GM06990 (cell line): ENCODE results near the gene FBXW12.

Experiments used
- DNase-seq: peaks from one replicate; pipeline ENCODE4 v3.0.0-alpha.2; 2011; ENCODE audit not compliant: insufficient read length; ENCODE audit errors: extremely low read depth
- H3K27me3 ChIP-seq: replicated peaks from 2 replicates; pipeline ENCODE4 v1.6.0; 2011; ENCODE audit warnings: low read length; ENCODE audit not compliant: control insufficient read depth, insufficient read depth
- H3K36me3 ChIP-seq: 2 replicates; pipeline ENCODE4 v1.5.1; 2011; ENCODE audit warnings: low read length; ENCODE audit not compliant: control insufficient read depth, insufficient read depth
- H3K4me3 ChIP-seq: replicated peaks from 2 replicates; pipeline ENCODE4 v1.5.1; 2011; ENCODE audit warnings: low read depth, mild to moderate bottlenecking, control low read depth, low read length
- CTCF ChIP-seq: IDR thresholded peaks from 2 replicates; pipeline ENCODE4 v1.5.1; 2011; ENCODE audit warnings: low read length, control low read depth, mild to moderate bottlenecking, inconsistent platforms; ENCODE audit not compliant: insufficient read depth, poor library complexity, severe bottlenecking

FBXW12 gene

DNA sequence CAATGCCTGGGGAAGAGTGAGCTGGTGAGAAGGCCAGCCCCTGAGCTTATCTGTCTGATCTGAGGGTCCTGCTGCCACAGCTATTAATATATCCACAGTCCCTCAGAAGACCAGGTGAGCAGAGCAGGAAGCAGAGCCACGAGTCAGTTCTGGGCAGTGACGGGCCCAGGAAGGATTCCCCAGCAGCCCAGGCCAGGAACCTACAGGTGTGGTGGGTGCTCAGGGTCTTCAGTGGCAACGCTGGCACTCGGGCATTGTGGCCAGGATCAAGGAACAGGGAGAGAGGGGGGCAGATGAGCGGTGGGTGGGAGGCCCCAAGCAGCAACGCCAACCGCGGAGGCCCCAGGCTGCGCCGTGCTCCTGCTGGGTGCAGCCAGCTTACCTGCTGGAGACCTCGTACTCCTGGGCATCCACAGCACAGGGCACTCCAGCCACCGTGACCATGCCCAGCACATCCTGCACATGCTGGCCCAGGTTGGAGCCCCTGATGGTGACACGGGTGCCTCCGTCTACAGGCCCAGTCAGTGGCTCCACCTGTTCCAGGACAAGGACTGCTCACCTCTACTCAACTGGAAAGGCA is 45.6 kb downstream of the FBXW12 start:
- H3K4me3 ChIP-seq: no peak overlapping the region
- H3K27me3 ChIP-seq: no peaks in the 10 kb centered on the region
- no peaks in the 10 kb centered on the region; the same call in 1 of the 2 replicates for H3K36me3 ChIP-seq
- no peak for TF ChIP-seq CTCF
- DNase-seq: no peak

GRCh38 chr3:48418140-48418539 is 46.1 kb downstream of the FBXW12 start:
- Histone ChIP-seq H3K36me3 (no peaks in the 10 kb centered on the region; the same call in 1 of the 2 replicates), H3K27me3 (no peaks in the 10 kb centered on the region), H3K4me3 (no peak overlapping the region)
- no peak for TF ChIP-seq CTCF
- DNase-seq: no peak

- TF ChIP-seq CTCF: no peak
- Histone ChIP-seq H3K27me3 (no peaks in the 10 kb centered on the region), H3K36me3 (no peaks in the 10 kb centered on the region; the same call in 1 of the 2 replicates), H3K4me3 (no peak overlapping the region)
- DNase-seq: no peak
These were observed 46.6 kb downstream of the FBXW12 start for GRCh38 chr3:48418651-48419050.

DNA sequence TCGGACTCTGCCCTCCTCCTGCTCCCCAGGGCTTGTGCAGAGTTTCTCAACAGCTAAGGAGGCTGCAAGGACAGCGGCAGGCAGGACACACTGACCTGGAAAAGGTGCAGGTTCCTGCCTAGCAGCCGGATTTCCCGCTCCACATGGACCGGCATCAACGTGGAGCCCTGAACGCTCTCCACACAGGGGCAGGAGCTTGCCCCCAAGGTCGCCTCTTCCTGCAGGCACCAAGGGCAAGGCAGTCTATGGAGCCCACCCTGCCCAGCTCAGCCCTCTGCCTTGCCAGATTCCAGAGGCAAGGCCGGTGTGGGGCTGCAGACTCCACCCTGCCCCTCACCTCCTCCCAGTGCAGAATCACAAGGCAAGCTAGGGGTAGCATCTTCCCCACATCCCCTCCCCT is 47.1 kb downstream of the FBXW12 start:
- H3K4me3 ChIP-seq: no peak overlapping the region
- TF ChIP-seq CTCF: no peak
- no peak for DNase-seq
- no peaks in the 10 kb centered on the region; the same call in 1 of the 2 replicates for H3K36me3 ChIP-seq
- no peaks in the 10 kb centered on the region for H3K27me3 ChIP-seq

- H3K27me3 ChIP-seq: no peaks in the 10 kb centered on the region
- no peak for DNase-seq
- no peak overlapping the region for H3K4me3 ChIP-seq
- TF ChIP-seq CTCF: no peak
- no peaks in the 10 kb centered on the region for H3K36me3 ChIP-seq
These were observed 47.6 kb downstream of the FBXW12 start for GRCh38 chr3:48419597-48419996.

GRCh38 chr3:48420561-48420960 is 48.5 kb downstream of the FBXW12 start:
- H3K36me3 ChIP-seq: no peaks in the 10 kb centered on the region
- H3K4me3 ChIP-seq: no peak overlapping the region
- TF ChIP-seq CTCF: no peak
- DNase-seq: no peak
- H3K27me3 ChIP-seq: no peaks in the 10 kb centered on the region
